GM19025 (cell line): ENCODE measurements around the gene TTC39B.
"Not testable (repeated sequence)": the region's sequence is repeated elsewhere in the genome, so short reads cannot be mapped to it uniquely, and the experiment has no call there.

Source experiments
- ATAC-seq: cut with Tn5 transposase; IDR thresholded peaks from one replicate; pipeline ENCODE4 v1.9.1; 2021; ENCODE audit warnings: mild to moderate bottlenecking, low read depth, moderate library complexity; ENCODE audit not compliant: unreplicated experiment

The TTC39B gene

DNA sequence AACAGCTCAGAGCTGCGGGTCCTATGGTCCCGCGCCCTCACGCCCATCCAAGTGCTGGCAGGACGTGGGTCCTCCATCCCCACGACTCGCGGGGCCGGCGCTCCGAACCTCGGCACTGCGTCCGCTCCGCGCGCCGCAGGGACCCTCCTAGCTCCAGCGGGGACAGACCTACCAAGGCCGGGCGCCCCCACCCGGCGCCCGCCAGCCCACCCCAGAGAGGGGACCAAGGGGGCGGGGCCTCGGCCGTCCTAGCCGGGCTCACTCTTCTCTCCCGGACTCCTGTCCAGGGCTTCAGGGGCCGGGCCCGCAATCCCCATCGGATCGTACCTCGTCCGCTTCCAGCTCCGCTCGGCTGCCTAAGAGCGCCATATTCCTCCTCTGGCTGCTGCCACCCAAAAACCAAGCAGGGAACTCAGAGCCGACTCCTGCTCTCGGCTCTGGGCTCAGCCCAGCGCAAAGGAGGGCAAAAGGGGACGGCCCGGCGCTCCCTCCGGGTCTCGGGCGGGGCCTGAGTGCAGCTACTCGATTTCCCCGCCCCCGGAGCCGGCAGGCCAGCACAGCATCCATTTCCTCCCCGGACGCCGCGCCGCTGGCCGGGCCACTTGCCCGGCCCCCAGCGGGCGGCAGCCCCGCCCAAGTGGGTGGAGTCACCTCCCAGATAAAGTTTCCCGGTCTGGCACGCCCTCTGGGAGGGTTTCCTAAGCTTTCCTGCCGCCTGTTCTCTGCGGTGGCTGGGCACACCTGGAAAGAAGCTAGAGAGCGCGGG, at the start of gene TTC39B:
TTC39B (minus strand) TSS at position 460 of the 766 bp plus-strand sequence; CDS start at position 369, 91 bp downstream.
- peak; percentile 99 for ATAC-seq

GRCh38 chr9:15355669-15356068, 48.7 kb upstream of the TTC39B start:
- no peak for ATAC-seq

- ATAC-seq, result no peak
Measured at GRCh38 chr9:15354713-15355112, 47.7 kb upstream of the TTC39B start.

DNA sequence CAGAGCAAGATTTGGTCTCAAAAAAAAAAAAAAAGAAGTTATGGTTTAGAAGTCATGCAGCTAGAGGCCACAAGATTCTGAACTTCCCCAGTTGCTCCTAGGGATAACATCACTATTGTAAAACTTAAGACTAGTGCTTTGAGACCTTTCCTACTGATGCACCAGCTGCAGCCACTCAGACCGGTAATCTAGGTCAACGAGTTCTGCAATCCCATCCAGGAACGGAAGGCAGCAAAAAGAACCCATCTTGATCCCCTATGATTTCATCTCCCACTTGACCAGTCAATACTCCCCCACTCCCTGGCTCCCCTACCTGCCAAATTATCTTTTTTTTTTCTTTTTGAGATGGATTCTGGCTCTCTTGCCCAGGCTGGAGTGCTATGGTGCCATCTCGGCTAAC, 46.9 kb upstream of the TTC39B start:
- ATAC-seq, result no peak

DNA sequence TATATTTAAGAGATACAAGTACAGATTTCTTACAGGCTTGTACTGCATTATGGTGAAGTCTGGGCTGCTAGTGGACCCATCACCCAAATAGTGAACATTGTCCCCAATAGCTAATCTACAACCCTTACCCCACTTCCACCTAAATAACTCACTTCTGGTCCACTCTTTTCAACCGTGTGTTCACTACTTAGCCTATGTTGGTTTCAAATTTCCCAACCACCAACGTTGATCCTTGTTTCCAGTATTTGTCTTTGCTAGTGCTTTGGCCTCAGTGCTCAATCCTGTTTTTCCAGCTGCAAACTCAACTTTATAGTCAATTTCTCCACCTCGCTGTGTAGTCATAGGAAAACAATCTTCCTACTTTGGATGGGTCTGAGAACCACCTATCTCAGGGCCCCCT, 45.3 kb upstream of the TTC39B start:
- ATAC-seq, result no peak

DNA sequence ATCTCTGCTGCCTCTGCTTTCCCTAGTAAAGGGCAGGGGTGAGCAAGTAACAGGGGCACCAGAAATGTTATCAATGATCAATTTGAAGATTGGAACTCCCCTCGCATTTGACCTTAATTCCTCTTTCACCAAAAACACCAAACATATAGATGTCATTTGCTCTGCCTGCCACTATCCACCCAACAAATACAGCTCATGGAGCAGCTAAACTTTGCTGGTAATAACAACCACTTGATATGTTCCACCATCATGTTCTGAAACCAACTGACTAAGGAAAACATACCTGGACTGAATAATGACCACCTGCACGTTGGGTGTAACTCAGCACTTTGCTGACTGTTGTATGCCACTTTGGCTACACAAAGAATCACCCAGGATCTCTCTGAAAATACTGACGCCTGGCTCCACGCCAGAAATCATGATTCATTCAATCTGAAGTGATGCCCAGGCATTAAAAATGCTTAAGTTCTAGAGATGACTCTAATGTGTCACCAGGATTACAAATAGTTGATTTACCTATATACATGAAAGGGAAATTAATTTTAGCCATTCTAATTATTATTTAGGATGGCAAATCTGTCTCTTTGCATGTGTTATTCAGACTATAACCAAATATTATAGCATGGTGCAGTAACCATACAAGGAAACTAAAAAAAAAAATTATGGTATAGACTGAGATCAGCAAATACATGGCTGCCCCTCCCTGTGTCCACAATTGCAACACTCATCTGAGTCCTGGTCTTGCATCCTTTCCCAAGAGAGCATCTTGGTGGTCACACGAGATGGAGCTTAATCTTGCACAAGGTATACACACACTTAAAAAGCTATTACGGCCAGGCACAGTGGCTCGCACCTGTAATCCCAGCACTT, 43.1 kb upstream of the TTC39B start:
- no peak for ATAC-seq

- no peak for ATAC-seq
Measured at GRCh38 chr9:15346837-15347236, 39.8 kb upstream of the TTC39B start.

DNA sequence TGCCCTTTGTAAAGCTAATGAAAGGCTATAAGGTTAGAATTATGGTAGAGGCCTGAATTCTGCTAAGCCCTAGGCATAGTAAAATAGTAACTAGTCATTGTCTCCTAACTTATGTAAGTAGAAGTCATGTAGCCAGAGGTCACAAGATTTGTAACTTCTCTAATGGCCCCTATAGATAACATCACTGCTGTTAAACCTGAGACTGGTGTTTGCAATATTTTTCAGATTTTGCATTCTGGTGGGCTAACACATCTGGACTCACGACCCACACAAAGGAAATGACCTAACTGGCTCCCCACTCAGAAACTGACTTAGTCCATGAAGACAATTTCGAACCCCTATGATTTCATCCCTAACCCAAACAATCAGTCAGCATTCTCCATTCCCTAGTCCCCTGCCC, 37.2 kb upstream of the TTC39B start:
- no peak for ATAC-seq

DNA sequence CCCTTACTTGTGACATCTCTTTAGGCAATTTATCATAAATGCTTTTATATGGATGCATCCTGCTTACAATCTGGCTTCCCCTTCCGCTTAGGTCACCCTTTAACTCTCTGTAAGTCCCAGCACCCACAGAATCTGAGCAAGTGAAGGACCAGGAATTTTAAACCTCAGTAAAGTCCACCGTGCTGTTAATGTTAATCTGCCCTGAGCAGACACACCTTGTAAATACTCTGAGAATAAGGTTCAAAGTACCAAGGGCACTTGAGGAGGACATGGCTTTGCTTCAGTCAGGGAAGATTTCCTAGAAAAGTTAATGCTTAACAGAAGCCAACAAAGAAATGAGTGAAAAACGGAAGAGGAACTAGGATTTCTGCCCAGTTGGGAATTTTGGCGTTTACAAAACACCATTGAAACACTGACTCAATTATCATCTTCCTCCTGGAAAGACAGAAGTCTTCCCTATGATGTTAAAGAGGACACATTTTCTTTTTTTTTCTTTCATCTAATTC, 26.4 kb upstream of the TTC39B start:
- no peak for ATAC-seq

- no peak for ATAC-seq
Measured at GRCh38 chr9:15332939-15333338, 25.9 kb upstream of the TTC39B start.

GRCh38 chr9:15329539-15330109, 22.6 kb upstream of the TTC39B start:
- ATAC-seq, result no peak

GRCh38 chr9:15328946-15329345, 21.9 kb upstream of the TTC39B start:
- no peak for ATAC-seq

- not testable (repeated sequence) for ATAC-seq
Measured at GRCh38 chr9:15322695-15323094, 15.7 kb upstream of the TTC39B start.

DNA sequence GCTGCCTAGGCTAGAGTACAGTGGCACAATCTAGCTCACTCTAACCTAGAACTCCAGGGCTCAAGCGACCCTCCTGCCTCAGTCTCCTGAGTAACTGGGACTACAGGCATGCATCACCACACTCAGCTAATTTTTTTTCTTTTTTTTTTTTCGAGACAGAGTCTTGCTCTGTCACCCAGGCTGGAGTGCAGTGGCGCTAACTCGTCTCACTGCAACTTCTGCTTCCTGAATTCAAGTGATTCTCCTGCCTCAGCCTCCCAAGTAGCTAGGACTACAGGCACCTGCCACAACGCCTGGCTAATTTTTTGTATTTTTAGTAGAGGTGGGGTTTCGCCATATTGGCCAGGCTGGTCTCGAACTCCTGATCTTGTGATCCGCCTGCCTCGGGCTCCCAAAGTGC, 12.6 kb upstream of the TTC39B start:
- not testable (repeated sequence) for ATAC-seq

GRCh38 chr9:15317836-15318235, 10.8 kb upstream of the TTC39B start:
- ATAC-seq, result no peak

DNA sequence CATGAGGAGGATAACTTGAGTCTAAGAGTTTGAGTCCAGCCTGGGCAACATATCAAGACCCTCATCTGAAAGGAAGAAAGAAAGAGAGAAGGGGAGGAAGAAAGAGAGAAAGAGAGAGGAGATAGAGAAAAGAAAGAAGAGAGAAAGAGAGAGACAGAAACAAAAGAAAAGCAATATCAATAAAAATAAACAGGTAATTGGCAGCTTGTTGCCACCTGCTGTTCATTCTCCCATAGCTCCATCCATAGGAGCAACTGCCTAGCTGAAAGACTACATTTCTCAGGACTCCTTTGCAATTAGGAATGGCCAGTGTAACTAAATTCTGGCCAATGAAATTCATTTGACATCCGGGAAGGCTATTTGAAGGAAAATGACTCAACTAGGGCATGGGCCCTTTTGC, 4.6 kb upstream of the TTC39B start:
- ATAC-seq, result no peak

DNA sequence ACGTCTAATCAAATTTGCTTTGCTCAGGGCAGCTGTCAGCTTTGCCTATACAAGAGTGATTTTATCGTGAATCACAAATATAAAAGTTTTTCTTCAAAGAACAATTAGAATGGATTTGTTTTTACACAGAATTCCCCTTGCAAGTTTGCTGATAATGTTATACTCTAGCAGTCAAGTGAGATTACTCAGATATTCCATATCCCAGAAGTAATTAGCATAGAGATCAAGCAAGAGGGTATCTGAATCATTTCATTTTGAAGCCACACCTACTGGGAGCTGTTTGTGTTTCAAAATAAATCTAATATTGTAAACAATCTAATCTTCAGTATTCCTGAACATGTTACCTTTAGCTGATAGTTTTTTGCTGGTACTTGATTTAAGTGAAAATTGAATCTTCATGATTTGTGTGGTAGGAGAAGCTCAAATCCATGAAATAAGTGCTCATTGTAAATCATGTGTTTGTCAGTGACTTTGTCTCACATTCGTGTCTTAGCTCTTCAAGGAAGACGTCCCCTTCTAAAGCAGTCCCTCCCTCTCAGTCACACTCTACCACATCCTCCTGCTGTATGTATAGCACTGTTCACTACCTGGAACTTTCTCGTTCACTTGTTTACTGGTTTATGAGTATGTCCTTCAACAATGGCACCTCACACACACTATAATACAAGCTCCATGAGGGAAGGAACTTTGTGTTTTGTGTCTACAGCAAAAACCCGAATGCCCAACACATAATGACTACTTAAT, 3.3 kb upstream of the TTC39B start:
- ATAC-seq, result no peak

- ATAC-seq, result no peak
Measured at GRCh38 chr9:15308511-15308910, 1.5 kb upstream of the TTC39B start.

DNA sequence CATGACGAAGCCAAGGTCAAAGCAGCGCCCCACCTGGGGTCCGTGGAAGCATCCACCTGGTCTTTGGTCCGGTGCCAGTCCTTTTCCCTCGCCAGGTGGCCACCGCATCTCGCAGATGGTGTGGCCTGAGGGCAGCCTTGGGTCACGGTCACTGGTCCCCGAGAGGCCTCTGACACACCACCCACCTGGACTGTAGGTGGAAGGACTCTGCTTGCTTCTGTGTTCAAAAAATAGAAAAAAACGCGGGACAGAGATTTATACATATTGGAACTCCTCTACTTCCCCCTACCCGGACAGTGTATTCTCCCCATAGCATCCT, 466 bp upstream of the TTC39B start:
- ATAC-seq, result no peak

DNA sequence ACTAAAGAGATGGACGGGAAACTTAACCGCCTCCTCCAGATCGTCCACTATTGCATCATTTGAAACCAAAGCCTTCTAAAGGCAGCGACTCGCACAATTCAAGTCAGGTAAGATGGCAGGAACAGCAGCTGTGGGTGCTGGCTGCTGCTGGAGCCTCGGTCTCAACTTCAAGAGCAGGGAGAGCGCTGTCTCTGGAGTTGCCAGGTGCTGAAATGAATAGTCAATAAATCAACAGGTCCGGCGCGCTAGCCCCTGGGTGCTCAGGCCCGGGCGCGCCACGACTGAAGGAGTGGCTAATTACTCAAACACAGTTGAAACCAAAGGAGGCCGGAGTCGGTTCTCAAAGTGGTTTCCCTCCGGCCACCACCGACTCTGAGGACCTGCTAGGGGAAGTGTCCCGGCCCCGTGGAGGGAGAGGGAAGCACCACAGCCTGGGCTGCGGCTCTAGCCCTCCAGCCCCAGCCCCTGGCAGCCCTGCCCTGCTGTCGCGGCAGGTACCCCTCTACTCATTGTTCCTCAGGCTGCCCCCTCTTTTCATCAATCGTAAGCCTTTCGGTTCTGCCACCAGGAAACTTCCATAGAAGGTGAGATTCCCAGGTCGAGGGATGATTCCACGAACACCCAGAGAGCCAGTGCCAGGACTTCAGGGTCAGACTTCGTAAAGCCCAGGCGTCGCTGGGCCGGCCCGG, 804 bp downstream of the TTC39B start:
- ATAC-seq, result no peak
